HG03039 (cell line): ENCODE measurements around the gene KRTAP2-4.
"Not testable (repeated sequence)": the region's sequence is repeated elsewhere in the genome, so short reads cannot be mapped to it uniquely, and the experiment has no call there.

ENCODE experiments used
- ATAC-seq: cut with Tn5 transposase; IDR thresholded peaks from one replicate; pipeline ENCODE4 v1.9.1; 2021; ENCODE audit warnings: mild to moderate bottlenecking, moderate library complexity; ENCODE audit not compliant: unreplicated experiment

The KRTAP2-4 gene, protein sequence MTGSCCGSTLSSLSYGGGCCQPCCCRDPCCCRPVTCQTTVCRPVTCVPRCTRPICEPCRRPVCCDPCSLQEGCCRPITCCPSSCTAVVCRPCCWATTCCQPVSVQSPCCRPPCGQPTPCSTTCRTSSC

DNA sequence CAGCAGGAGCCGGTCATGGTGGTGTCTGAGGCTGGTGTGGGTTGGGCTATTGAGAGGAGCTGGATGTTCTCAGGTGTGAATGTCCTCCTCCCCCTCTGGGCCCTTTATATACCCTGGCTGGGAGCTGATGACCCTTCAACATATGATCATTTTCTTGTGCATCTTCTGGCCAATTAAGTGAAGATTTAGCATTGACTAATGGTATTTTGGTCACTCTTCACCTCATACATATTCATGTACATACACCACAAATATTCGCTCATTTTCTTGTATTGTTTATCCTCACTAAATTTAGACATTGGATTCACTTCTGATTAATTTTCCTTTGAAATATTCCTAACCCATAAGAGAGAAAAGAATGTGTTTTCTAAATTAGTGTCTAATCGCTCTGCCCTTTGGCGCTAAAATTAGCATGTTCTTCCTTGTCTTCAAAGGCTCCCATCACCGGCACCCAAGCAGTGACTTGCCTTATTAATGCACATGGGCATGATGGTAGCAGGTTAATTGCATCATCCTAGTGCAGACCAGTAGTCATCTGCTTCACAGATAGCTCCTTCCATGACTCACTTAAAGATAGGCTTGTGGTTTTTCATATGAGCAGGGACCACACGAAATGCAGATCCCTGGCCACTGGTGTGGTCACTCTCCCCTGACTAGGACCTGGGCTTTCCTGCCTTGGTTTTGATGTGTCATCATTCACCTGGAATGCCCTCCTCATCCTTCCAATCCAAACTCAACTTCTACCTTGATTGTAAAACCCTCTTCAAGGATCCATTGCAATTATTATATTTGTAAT, at the start of gene KRTAP2-4:
TSS of gene KRTAP2-4 (minus strand) at position 51 of the 796 bp plus-strand sequence. CDS start at position 17, 34 bp downstream.
- no peak for ATAC-seq

DNA sequence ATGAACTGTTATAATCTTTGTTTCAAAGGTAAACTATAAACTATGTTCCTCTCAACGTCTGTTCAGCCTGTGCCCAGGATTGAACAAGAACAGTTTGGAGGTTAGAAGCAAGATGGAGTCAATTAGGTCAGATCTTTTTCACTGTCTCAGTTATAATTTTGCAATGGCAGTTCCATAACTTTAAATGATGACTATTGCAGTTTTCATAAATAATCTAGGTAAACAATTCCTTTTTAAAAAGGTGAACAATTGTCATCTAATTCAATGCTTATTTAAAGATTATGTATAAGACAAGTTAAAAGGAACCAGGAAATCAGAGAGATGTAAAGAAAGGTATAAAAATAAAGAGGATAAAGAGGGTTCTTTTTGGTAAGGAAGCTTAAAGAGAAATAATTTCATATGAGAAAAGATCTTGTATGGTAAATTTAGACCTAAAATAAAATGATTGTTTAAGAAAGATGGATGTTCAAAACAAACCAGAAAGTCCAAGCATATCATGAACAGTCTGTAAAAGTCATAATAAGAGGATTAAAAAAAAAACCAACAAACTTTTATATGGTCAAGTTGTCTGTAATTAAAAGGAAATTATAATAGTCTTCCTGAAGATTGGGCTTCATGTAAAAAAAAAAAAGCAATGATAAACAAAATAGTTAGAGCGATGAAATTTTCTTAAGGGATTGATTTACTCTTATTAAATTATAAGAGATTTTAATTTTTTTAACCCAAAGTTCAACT, 45.6 kb upstream of the KRTAP2-4 start:
- no peak for ATAC-seq

DNA sequence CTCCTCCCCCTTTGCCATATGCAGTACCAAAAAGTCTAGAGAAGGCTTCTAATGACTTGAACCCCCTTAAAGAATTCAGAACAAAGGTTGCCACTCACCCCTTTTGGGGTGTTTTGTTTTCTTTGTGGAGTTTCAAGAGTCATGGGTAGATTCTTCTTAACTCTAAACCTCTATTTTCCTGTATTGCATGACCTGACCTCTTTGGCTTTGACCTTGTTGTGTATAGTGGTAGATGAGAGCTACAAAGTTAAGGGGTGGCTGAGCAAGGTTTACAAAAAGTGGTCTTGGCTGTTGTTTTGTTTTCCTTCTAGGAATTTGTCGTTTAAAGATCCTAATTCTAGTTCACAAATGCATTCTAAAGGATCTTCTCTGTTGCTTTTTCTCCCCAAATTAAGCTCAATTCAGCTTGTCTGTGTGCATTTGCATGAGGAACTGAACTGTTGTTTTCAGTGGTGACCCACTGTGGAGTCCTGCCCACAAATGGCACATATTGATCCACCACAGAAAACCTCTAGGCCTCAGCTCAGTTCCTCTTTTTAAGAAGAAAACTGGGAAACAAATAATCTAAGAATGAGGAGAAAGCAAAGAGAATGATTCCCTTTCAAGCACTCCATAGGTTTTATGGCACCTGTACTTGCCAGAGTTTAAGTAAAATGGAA, 43.2 kb upstream of the KRTAP2-4 start:
- not testable (repeated sequence) for ATAC-seq

DNA sequence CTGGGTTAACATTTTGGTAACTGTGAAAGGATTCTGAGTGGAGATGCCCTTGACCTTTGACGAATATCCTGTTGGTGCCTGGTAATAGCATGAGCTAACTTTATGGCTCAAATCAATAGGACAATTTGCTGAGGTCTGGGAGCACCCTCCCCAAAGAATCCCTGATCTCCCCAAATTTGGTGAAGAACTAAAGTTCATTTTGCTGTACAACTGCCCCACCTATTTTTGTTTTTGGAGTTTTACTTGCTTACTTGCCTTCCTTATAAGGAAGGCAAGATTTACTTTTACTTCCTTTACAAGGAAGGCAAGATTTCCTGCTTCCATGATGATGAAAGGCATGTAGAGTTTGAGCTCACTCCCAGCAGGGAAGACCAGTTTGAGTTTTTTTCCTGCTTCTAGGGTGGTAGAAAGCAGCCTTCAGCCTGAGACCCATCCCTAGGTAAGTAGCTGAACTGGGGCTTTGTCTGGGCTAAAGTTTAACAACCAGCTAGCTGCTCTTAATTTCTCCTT, 42.3 kb upstream of the KRTAP2-4 start:
- no peak for ATAC-seq

DNA sequence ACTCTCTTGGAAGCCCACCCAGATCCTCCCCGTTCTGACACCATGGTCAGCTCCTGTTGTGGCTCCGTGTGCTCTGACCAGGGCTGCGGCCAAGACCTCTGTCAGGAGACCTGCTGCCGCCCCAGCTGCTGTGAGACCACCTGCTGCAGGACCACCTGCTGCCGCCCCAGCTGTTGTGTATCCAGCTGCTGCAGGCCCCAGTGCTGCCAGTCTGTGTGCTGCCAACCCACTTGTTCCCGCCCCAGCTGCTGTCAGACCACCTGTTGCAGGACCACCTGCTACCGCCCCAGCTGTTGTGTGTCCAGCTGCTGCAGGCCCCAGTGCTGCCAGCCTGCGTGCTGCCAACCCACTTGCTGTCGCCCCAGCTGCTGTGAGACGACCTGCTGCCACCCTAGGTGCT, 39.7 kb upstream of the KRTAP2-4 start, which contains the start of gene KRTAP4-9:
TSS of gene KRTAP4-9 (plus strand) at position 43 of the 400 bp plus-strand sequence. CDS start at position 43, 0 bp downstream.
- not testable (repeated sequence) for ATAC-seq

DNA sequence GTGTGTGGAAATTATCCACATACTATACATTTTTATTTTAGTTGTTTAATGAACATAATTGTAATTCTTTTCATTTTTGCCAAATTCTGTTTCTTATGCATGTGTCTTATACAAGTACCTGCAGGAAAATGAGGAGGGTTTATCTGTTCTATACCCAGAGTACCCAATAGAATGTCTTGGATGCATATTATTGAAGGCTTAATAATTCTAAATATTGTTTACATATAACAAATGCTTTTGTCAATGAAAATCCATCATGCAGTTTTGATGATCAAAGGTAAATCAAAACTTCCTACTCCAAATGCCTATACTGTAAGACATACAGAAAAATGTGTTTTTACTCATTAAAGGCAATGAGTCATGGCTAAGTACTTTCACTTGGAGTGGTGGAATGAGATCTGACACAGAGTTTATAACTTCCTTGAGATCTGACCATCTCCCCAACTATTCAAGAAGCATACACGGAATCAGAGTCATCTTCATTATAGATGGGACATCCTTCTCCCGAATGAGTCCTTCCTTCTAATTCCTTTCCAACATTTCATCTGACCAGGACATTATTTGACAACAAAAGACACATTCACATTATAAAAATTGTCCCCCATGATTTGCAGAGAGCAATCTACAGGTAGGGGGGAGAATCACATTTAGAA, 38.8 kb upstream of the KRTAP2-4 start:
- ATAC-seq: not testable (repeated sequence)

DNA sequence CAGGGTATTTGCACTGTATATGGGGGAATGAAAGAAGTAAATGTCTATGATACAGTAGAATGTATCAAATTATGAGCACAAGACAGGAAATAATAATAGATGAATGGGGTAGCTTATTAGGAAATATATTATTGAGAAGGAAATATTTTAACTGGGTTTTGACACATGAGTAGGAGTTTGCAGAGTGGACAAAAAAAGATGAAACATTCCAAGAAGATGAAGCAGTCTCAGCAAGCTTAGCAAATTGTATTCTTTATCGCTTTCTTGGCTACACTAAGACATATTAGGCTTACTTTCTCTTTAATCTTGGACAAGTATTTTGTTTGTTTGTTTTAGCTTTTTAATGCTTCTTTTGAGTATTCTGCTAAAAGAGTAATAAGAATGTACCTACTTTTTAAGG, 38.2 kb upstream of the KRTAP2-4 start:
- no peak for ATAC-seq

DNA sequence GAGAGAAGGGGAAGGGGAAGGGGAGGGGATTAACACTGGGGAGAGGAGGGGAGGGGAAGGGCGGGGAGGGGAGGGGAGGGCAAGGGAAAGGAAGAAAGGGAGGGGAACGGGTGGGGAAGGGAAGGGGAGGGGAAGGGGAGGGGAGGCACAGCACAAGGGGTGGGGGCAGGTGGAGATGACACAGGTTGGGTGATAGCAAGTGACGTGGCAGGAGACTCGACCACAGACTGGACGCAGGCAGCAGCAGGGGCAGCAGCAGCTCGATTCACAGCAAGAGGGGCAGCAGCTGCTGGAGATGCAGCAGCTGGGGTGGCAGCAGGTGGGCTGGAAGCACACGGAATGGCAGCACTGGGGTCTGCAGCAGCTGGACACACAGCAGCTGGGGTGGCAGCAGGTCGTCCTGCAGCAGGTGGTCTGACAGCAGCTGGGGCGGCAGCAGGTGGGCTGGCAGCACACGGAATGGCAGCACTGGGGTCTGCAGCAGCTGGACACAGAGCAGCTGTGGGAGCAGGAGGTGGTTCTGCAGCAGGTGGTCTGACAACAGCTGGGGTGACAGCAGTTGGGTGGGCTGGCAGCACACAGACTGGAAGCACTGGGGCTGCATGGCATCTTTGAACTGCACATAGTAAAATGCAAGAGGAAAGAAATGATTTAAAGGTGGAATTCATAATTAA, 36.0 kb upstream of the KRTAP2-4 start, which contains the start of gene KRTAP4-16:
TSS of gene KRTAP4-16 (minus strand) at position 624 of the 674 bp plus-strand sequence. CDS start at position 624, 0 bp downstream.
- no peak for ATAC-seq

DNA sequence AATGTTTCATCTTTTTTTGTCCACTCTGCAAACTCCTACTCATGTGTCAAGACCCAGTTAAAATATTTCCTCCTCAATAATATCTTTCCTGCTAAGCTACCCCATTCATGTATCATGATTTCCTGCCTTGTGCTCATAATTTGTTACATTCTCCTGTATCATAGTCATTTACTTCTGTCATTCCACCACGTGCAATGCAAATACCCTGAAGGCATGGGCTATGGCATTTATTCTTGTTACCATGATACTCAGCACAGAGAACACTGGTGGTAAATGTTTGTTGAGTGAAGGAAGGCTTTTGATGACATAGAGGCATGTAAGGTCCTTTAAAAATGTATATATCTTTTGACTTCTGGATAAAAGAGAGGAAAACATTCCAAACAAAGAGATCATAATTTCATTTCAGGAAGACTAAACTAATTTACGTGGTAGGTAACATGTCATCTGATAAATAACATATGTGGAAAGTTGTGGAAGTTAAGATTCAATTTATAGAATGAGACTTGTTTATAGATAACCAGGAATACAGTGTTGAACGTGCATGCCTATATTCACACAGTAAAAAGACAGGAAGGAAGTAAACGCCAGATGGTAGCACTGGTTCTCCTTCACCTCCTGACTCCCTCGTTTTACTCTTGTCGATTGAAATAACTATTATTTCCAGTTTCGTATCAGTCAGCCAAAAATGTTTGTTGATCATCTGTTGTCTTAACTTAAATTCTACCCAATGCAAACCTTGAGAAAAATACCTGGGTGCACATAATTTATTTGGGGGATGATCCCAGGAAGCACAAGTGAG, 34.2 kb upstream of the KRTAP2-4 start:
- ATAC-seq: not testable (repeated sequence)

DNA sequence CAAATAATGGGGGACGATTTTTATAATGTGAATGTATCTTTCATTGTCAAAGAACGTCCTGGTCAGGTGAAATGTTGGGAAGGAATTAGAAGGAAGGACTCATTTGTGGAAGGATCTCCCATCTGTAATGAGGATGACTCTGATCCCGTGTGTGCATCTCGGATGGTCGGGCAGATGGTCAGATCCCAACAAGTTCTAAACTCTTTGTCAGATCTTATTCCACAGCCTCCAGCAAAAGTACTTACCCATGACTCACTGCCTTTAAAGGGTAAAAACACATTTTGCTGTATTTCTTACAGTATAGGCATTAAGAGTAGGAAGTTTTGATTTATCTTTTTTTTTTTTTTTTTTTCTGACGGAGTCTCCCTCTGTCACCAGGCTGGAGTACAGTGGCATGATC, 32.8 kb upstream of the KRTAP2-4 start:
- ATAC-seq: no peak

DNA sequence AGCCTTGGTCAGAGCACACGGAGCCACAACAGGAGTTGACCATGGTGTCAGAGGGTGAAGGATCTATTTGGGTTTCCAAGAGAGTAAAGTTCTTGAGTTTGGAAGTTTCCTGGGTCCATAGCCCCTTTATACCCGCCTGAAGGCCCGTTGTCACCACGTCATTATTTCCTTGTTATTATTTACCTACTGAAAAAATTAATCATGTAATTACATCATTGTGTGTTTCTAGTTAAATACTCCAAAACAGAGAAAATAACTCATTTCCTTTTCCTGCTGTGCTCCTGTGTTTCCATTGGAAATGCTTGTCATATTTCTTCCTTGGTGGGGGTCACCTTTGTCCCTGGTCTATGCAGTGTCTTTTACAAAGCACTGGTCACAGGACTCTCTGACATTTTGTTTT, 32.4 kb upstream of the KRTAP2-4 start, which contains the start of gene KRTAP4-8:
TSS of gene KRTAP4-8 (minus strand) at position 101 of the 400 bp plus-strand sequence. CDS start at position 43, 58 bp downstream.
- no peak for ATAC-seq

DNA sequence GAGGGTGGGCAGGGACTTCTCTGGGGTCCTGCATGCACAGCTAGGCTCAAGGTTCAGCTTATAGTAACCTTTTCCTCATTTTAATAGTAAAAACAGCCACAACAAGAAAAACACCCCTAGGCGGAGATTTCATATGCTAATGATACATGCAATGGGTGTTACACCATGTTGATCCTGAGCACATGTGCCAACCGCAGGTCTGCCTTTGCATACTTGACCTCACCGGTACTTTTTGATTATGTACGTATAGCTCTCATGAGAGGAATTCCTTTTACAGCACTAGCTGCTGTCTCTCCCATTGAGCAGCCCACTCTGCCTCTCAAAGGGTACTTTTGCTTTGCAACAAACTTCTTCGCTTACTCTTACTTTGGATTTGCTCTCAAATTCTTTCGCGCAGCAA, 30.4 kb upstream of the KRTAP2-4 start:
- ATAC-seq: no peak

DNA sequence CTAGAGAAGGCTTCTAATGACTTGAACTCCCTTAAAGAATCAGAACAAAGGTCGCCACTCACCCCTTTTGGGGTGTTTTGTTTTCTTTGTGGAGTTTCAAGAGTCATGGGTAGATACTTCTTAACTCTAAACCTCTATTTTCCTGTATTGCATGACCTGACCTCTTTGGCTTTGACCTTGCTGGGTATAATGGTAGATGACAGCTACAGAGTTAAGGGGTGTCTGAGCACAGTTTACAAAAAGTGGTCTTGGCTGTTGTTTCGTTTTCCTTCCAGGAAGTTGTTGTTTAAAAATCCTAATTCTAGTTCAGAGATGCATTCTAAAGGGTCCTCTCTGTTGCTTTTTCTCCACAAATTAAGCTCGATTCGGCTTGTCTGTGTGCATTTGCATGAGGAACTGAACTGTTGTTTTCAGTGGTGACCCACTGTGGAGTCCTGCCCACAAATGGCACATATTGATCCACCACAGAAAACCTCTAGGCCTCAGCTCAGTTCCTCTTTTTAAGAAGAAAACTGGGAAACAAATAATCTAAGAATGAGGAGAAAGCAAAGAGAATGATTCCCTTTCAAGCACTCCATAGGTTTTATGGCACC, 23.2 kb upstream of the KRTAP2-4 start:
- not testable (repeated sequence) for ATAC-seq

DNA sequence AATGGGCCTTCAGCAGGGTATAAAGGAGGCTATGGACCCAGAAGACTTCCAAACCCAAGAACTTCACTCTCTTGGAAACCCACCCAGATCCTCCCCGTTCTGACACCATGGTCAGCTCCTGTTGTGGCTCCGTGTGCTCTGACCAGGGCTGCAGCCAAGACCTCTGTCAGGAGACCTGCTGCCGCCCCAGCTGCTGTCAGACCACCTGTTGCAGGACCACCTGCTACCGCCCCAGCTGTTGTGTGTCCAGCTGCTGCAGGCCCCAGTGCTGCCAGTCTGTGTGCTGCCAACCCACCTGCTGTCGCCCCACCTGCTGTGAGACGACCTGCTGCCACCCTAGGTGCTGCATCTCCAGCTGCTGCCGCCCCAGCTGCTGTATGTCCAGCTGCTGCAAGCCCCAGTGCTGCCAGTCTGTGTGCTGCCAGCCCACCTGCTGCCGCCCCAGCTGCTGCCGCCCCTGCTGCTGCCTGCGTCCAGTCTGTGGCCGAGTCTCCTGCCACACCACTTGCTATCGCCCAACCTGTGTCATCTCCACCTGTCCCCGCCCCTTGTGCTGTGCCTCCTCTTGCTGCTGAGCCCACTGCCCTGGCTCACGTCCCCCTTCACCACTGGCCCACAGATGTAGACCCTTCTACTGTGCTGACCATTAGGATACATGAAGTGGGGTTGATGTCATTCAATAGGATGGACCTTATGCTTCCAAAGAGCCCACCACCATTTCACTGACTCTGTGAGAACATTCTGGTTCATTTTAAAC, 18.6 kb upstream of the KRTAP2-4 start, which contains the start of gene KRTAP4-7:
TSS of gene KRTAP4-7 (plus strand) at position 51 of the 757 bp plus-strand sequence. CDS start at position 108, 57 bp downstream.
- ATAC-seq: not testable (repeated sequence)

DNA sequence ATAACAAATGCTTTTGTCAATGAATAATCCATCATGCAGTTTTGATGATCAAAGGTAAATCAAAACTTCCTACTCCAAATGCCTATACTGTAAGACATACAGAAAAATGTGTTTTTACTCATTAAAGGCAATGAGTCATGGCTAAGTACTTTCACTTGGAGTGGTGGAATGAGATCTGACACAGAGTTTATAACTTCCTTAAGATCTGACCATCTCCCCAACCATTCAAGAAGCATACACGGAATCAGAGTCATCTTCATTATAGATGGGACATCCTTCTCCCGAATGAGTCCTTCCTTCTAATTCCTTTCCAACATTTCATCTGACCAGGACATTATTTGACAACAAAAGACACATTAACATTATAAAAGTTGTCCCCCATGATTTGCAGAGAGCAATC, 17.7 kb upstream of the KRTAP2-4 start:
- ATAC-seq: not testable (repeated sequence)

DNA sequence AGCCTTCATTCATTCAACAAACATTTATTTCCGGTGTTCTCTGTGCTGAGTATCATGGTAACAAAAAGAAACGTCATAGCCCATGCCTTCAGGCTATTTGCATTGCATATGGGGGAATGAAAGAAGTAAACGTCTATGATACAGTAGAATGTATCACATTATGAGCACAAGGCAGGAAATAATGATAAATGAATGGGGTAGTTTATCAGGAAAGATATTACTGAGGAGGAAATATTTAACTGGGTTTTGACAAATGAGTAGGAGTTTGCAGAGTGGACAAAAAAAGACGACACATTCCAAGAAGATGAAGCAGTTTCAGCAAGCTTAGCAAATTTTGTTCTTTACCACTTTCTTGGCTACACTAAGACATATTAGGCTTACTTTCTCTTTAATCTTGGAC, 16.9 kb upstream of the KRTAP2-4 start:
- no peak for ATAC-seq

DNA sequence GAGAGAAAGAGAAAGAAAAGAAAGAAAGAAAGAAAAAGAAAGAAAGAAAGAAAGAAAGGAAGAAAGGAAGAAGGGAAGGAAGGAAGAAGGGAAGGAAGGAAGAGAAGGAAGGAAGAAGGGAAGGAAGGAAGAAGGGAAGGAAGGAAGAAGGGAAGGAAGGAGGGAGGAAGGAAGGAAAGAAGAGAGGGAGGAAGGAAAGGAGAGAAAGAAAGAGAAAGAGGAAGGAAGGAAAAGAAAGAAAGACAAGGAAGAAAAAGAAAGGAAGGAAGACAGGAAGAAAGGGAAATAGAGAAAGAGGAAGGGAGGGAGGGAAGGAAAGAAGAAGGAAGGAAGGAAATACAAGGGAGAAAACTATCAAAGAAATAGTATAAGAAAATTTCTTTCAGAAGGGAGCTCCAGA, 11.1 kb upstream of the KRTAP2-4 start:
- ATAC-seq: no peak
